Endothelial cell of umbilical vein (primary cell): ENCODE data around the gene ARHGAP31. TPM values are rescaled to one million over a fixed set of nuclear protein-coding genes. Genes with fewer than 3 reads are reported as not detected.

Experiments
- BruUV-seq: library from RNA; stranded (reverse); fragments of 400-500 nt; replicated peaks from 2 replicates; lab custom pipeline; 2021; lab: Mats Ljungman, UMichigan
- CTCF ChIA-PET: fragments of 300-600, 350-600 bp; sonication (Branson Sonifier 250); formaldehyde crosslinking; loops from one replicate; lab custom pipeline; 2021; ENCODE audit warnings: antibody characterized with exemption, inconsistent platforms; lab: Charles Lee
- POLR2A ChIA-PET: fragments of 300-600, 350-600 bp; sonication (Branson Sonifier 250); formaldehyde crosslinking; loops from one replicate; lab custom pipeline; 2021; ENCODE audit warnings: antibody characterized with exemption, inconsistent platforms; lab: Charles Lee
- DNase-seq: peaks from one replicate; pipeline ENCODE4 v3.0.0-alpha.2; 2011; ENCODE audit warnings: low read depth, low spot score
- FAIRE-seq: peaks from 2 replicates; lab custom pipeline; 2011; peaks lifted over from hg19 to GRCh38; lab: Jason Lieb, UNC
- H2AFZ ChIP-seq: 2 replicates; pipeline ENCODE4 v1.6.0; 2012; ENCODE audit warnings: low read depth, low read length, control low read depth, inconsistent platforms
- H3K27ac ChIP-seq: 2 replicates; pipeline ENCODE4 v1.5.1; 2011; ENCODE audit warnings: low read depth, mild to moderate bottlenecking, control low read depth, low read length, moderate library complexity; ENCODE audit not compliant: insufficient read depth
- H3K27me3 ChIP-seq, 2 experiments: 2 replicates each; pipeline versions ENCODE4 v1.6.0 to v1.6.1; 2011; ENCODE audit warnings: low read length in 2 of 2, mixed read lengths in 1 of 2; ENCODE audit not compliant: control insufficient read depth in 2 of 2, insufficient read depth in 2 of 2
- H3K36me3 ChIP-seq, 2 experiments: 2 replicates in 1 of 2; 3 replicates in 1 of 2; pipeline ENCODE4 v1.5.1; 2011; ENCODE audit warnings: low read length in 2 of 2, mild to moderate bottlenecking in 1 of 2, moderate library complexity in 1 of 2; ENCODE audit not compliant: control insufficient read depth in 2 of 2, insufficient read depth in 2 of 2; ENCODE audit errors: extremely low read depth in 1 of 2
- H3K4me1 ChIP-seq: 3 replicates; pipeline ENCODE4 v1.5.1; 2011; ENCODE audit warnings: mild to moderate bottlenecking, low read length; ENCODE audit not compliant: control insufficient read depth, insufficient read depth; ENCODE audit errors: extremely low read depth
- H3K4me2 ChIP-seq: 2 replicates; pipeline ENCODE4 v1.6.1; 2011; ENCODE audit warnings: low read length, control low read depth, mixed read lengths; ENCODE audit not compliant: insufficient read depth
- H3K4me3 ChIP-seq, 3 experiments: fragments of 200-600 bp in 1 of 3; sonication (generic), shearing (Covaris generic) in 1 of 3; replicated peaks in 1 of 3; 2 replicates each; pipeline ENCODE4 v1.5.1; 2011 to 2016; ENCODE audit warnings: control low read depth in 3 of 3, low read length in 3 of 3, mild to moderate bottlenecking in 2 of 3, inconsistent platforms in 1 of 3, low read depth in 1 of 3, moderate library complexity in 1 of 3; ENCODE audit not compliant: insufficient read depth in 1 of 3
- H3K79me2 ChIP-seq: 2 replicates; pipeline ENCODE4 v1.6.0; 2012; ENCODE audit warnings: low read length, inconsistent platforms; ENCODE audit not compliant: control insufficient read depth, insufficient read depth
- H3K9ac ChIP-seq: replicated peaks from 2 replicates; pipeline ENCODE3; 2011; ENCODE audit warnings: low read length, control low read depth; ENCODE audit not compliant: insufficient read depth; ENCODE audit errors: extremely low read depth
- H3K9me1 ChIP-seq: replicated peaks from 3 replicates; pipeline ENCODE4 v1.6.0; 2011; ENCODE audit warnings: mild to moderate bottlenecking, low read length; ENCODE audit not compliant: control insufficient read depth, insufficient read depth; ENCODE audit errors: extremely low read depth
- H3K9me3 ChIP-seq: replicated peaks from 2 replicates; pipeline ENCODE4 v1.5.1; 2012; ENCODE audit warnings: low read length, inconsistent platforms; ENCODE audit not compliant: control insufficient read depth, insufficient read depth
- H4K20me1 ChIP-seq: replicated peaks from 2 replicates; pipeline ENCODE3; 2011; ENCODE audit warnings: mild to moderate bottlenecking, low read length; ENCODE audit not compliant: control insufficient read depth, insufficient read depth; ENCODE audit errors: extremely low read depth
- CTCF ChIP-seq, 2 donors: IDR thresholded peaks; 1 replicate in 1 of 2; 2 replicates in 1 of 2; pipeline ENCODE4 v1.5.1; 2011; ENCODE audit warnings: low read length in 2 of 2, mild to moderate bottlenecking in 2 of 2, moderate library complexity in 2 of 2, control low read depth in 1 of 2, inconsistent platforms in 1 of 2, low read depth in 1 of 2; ENCODE audit not compliant: insufficient read depth in 1 of 2; ENCODE audit errors: extremely low read depth in 1 of 2
- EZH2 ChIP-seq: IDR thresholded peaks from 2 replicates; pipeline ENCODE4 v1.6.1; 2012; ENCODE audit warnings: borderline replicate concordance, low read depth, mild to moderate bottlenecking, moderate library complexity, low read length, inconsistent platforms; ENCODE audit not compliant: severe bottlenecking
- FOS ChIP-seq: IDR thresholded peaks from 2 replicates; pipeline ENCODE4 v1.6.1; 2011; ENCODE audit warnings: mild to moderate bottlenecking, low read length, moderate library complexity, borderline replicate concordance; ENCODE audit not compliant: insufficient read depth
- GATA2 ChIP-seq: IDR thresholded peaks from 2 replicates; pipeline ENCODE4 v1.7.0; 2011; ENCODE audit warnings: low read depth, mild to moderate bottlenecking, moderate library complexity, mixed read lengths, low read length; ENCODE audit not compliant: insufficient read length, insufficient read depth
- JUN ChIP-seq: IDR thresholded peaks from 2 replicates; pipeline ENCODE4 v1.6.1; 2011; ENCODE audit warnings: borderline replicate concordance, low read depth; ENCODE audit not compliant: insufficient read length, insufficient read depth
- MYC ChIP-seq: IDR thresholded peaks from one replicate; pipeline ENCODE4 v1.6.1; 2011; ENCODE audit warnings: mild to moderate bottlenecking, low read depth, low read length
- POLR2A ChIP-seq: IDR thresholded peaks from 2 replicates; pipeline ENCODE4 v1.6.1; 2012; ENCODE audit warnings: low read depth, mild to moderate bottlenecking, control low read depth, low read length
- POLR2AphosphoS5 ChIP-seq: IDR thresholded peaks from 2 replicates; pipeline ENCODE4 v1.6.1; 2012; ENCODE audit warnings: low read depth, mild to moderate bottlenecking, control low read depth, low read length, moderate library complexity; ENCODE audit not compliant: insufficient read depth
- dilution Hi-C: fragments of 300-500 bp; cut with MboI; formaldehyde crosslinking; loops from one replicate; pipeline ENCODE4 v1.15.0; 2019; ENCODE audit warnings: low sequenced_read_pairs; ENCODE audit not compliant: extremely low pct_ligation_motif_present
- intact Hi-C: fragments of 100-400 bp; cut with micrococcal nuclease; formaldehyde crosslinking; loops from one replicate; pipeline ENCODE4 v1.10.0; 2022
- polyA plus RNA-seq, 4 experiments: library from polyadenylated mRNA; depleted of rRNA in 3 of 4; stranded (reverse) in 3 of 4; unstranded in 1 of 4; fragments of >200 nt; gene quantifications; 2 replicates each; pipeline versions ENCODE4 v1.2.1 to v1.2.3, GENCODE V29; 2011 to 2012; ENCODE audit warnings: missing spikeins in 1 of 4
- total RNA-seq: library from RNA; stranded (reverse); gene quantifications from 2 replicates; pipeline ENCODE4 v1.2.3, GENCODE V29; 2021
- TF ChIP-seq, protein P1 (sequence below): IDR thresholded peaks from 2 replicates; pipeline ENCODE4 v1.6.1; 2011; ENCODE audit not compliant: insufficient read depth, insufficient read length

Gene ARHGAP31
- total and polyA plus RNA-seq, 2 donors (not counting 3 experiments of a cell fraction or from before 2014, with no cell fraction given), result 25.5 to 65.8 TPM

DNA sequence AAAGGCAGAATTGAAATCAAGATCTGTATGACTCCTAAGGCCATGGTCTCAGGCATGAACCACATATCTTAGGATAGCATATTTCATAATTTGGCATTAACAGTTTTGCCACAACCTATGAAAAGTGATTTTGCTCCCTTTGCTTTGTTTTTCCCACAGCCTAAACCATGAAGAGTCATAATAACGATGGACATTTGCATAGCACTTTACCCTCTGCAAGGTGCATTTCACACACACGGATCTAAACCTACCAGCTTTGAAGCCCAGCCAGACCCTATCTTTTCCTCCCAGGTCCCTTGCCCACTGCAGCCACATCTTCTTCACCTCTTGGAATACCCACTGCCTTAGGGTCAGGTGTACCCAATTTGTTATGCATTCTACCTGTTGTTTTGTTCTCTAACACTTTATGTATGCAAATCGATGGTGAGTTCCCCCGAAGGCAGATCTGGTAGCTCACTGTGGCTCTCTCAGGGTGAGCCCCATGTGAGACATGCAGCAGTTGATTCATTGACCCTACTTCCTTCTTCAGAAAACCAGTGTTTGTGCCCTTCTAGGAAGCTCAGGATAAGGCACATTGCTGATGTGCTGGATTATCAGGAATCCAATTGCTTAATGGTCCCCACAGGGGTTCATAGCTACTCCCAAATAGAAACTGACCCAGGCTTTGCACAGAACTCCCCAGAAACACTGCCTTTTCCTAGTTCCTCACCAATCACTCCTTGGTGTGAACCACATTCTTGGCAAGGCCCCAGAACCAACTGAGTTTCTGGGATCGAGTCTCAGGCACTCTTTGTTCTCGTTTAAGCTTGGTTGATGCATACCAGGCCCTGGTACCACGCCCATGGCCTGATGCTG lies 8.7 kb downstream of the ARHGAP31 start:
- CTCF ChIA-PET, result interaction anchor here (1.0 to 2.9 kb wide), 4 partner anchors 7 to 50 kb away, joined by 3 to 11 read pairs (median 5); no protein-coding TSS in a partner anchor
- no peak overlapping the region for H3K27ac ChIP-seq

More for the DNA sequence above, 8.7 kb downstream of the ARHGAP31 start:
- Histone ChIP-seq H3K9me3 (no peaks in the 10 kb centered on the region), H3K4me1 (peaks cover 35% of the 10 kb centered on the region), H3K9me1 (no peaks in the 10 kb centered on the region), H3K4me2 (no peak overlapping the region), H2AFZ (no peak overlapping the region), H3K36me3 (peaks cover 6% of the 10 kb centered on the region in 2 experiments), H4K20me1 (peaks cover 2% of the 10 kb centered on the region), H3K27me3 (no peaks in the 10 kb centered on the region), H3K79me2 (peaks cover 94% of the 10 kb centered on the region), H3K4me3 (no peak overlapping the region), H3K9ac (no peak overlapping the region)
- no peak for DNase-seq
- dilution Hi-C loops (no loop called here), intact Hi-C loops (no loop called here)
- BruUV-seq, result no TSS peak
- POLR2A ChIA-PET, result no interaction called here
- FAIRE-seq, result no peak
- TF ChIP-seq MYC (no peak), GATA2 (no peak), POLR2AphosphoS5 (no peak), CTCF (IDR thresholded peaks at IDR 0.05; ENCODE audit: extremely low read depth in 1 of 2, insufficient read depth in 1 of 2, low read depth in 1 of 2, low read length in 2 of 2) (no peak), JUN (no peak), POLR2A (no peak), EZH2 (no peak), FOS (no peak)
- TF ChIP-seq, protein P1, sequence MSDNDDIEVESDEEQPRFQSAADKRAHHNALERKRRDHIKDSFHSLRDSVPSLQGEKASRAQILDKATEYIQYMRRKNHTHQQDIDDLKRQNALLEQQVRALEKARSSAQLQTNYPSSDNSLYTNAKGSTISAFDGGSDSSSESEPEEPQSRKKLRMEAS, result no peak
